GM12878 (cell line): ENCODE measurements around the gene S100A12. TPM values are rescaled to one million over a fixed set of nuclear protein-coding genes. Genes with fewer than 3 reads are reported as not detected.

ENCODE experiments used
- BCL11A ChIP-seq: IDR thresholded peaks from 2 replicates; pipeline ENCODE4 v1.6.1; 2011; ENCODE audit warnings: low read depth, low read length
- BRCA1 ChIP-seq: IDR thresholded peaks from 2 replicates; pipeline ENCODE4 v1.6.1; 2011; ENCODE audit warnings: low read depth, low read length, improper control_type of control experiment
- CEBPZ ChIP-seq: fragments of 150-350 bp; IDR thresholded peaks from 2 replicates; pipeline ENCODE4 v1.6.1; 2016; ENCODE audit warnings: low read depth, low read length
- MXI1 ChIP-seq: fragments of 150-350 bp; IDR thresholded peaks from 2 replicates; pipeline ENCODE4 v1.6.1; 2011; ENCODE audit warnings: low read depth, mild to moderate bottlenecking, inconsistent platforms, low read length, improper control_type of control experiment
- NFYB ChIP-seq: IDR thresholded peaks from 2 replicates; pipeline ENCODE4 v1.6.1; 2011; ENCODE audit warnings: low read depth, mild to moderate bottlenecking, low read length, improper control_type of control experiment, moderate library complexity; ENCODE audit not compliant: insufficient read depth
- NRF1 ChIP-seq: conservative IDR thresholded peaks from 2 replicates; pipeline ENCODE4 v1.6.1; 2011; ENCODE audit warnings: mild to moderate bottlenecking, low read depth, low read length, improper control_type of control experiment
- PAX5 ChIP-seq: IDR thresholded peaks from 2 replicates; pipeline ENCODE4 v1.6.1; 2011; ENCODE audit warnings: low read depth, low read length, borderline replicate concordance
- RB1 ChIP-seq: fragments of 450-650 bp; formaldehyde crosslinking; IDR thresholded peaks from 2 replicates; pipeline ENCODE4 v1.6.1; 2017; ENCODE audit warnings: mild to moderate bottlenecking, borderline replicate concordance
- RBBP5 ChIP-seq: fragments of 200-600 bp; sonication (generic); conservative IDR thresholded peaks from 2 replicates; pipeline ENCODE4 v1.6.1; 2016
- RCOR1 ChIP-seq: conservative IDR thresholded peaks from 2 replicates; pipeline ENCODE4 v1.6.1; 2012; ENCODE audit warnings: low read depth, low read length, improper control_type of control experiment
- SMAD5 ChIP-seq: IDR thresholded peaks from 2 replicates; pipeline ENCODE4 v1.6.1; 2016; ENCODE audit warnings: antibody characterized with exemption, low read depth
- SP1 ChIP-seq: IDR thresholded peaks from one replicate; pipeline ENCODE4 v1.6.1; 2011; ENCODE audit warnings: low read depth, low read length
- SRF ChIP-seq, 2 experiments: IDR thresholded peaks; 2 replicates each; pipeline ENCODE4 v1.6.1; 2011; ENCODE audit warnings: low read depth in 2 of 2, low read length in 2 of 2, mild to moderate bottlenecking in 1 of 2, moderate library complexity in 1 of 2
- TCF12 ChIP-seq: IDR thresholded peaks from 2 replicates; pipeline ENCODE4 v1.6.1; 2011; ENCODE audit warnings: low read depth, mild to moderate bottlenecking, low read length
- TCF3 ChIP-seq: IDR thresholded peaks from 2 replicates; pipeline ENCODE4 v1.6.1; 2012; ENCODE audit warnings: low read depth, mild to moderate bottlenecking, low read length, borderline replicate concordance; ENCODE audit not compliant: insufficient read depth
- ZBED1 ChIP-seq: IDR thresholded peaks from 2 replicates; pipeline ENCODE4 v1.6.1; 2016; ENCODE audit warnings: borderline replicate concordance
- polyA plus RNA-seq, 11 experiments: library from polyadenylated mRNA; depleted of rRNA in 4 of 11; unstranded in 6 of 11; stranded (reverse) in 5 of 11; fragments of >200 nt; fragmentation: Nextera tagmentation in 4 of 11; fragmentation: Illumina TruSeq in 1 of 11; extraction: Ambion mirVana in 4 of 11; extraction: Trizol in 1 of 11; gene quantifications; 1 replicate in 1 of 11; 2 replicates in 10 of 11; pipeline versions ENCODE4 v1.2.1 to v1.2.3, GENCODE V29; 2011 to 2016; ENCODE audit warnings: inconsistent platforms in 2 of 11, missing spikeins in 2 of 11, low read depth in 1 of 11
- total RNA-seq, 4 experiments: library from RNA; depleted of rRNA in 3 of 4; stranded (reverse); fragments of >200 nt in 3 of 4; fragmentation: Illumina TruSeq in 1 of 4; extraction: Trizol in 1 of 4; gene quantifications; 2 replicates each; pipeline versions ENCODE4 v1.2.1 to v1.2.3, GENCODE V29; 2013 to 2021
- TF ChIP-seq, protein P1 (sequence below): fragments of 450-650 bp; formaldehyde crosslinking; IDR thresholded peaks from 2 replicates; pipeline ENCODE4 v1.4.0; 2022; ENCODE audit warnings: mild to moderate bottlenecking, moderate library complexity
- TF ChIP-seq, protein P2 (sequence below): IDR thresholded peaks from 2 replicates; pipeline ENCODE4 v1.6.1; 2012; ENCODE audit warnings: low read depth, low read length, improper control_type of control experiment
- TF ChIP-seq, protein P3 (sequence below): fragments of 450-650 bp; IDR thresholded peaks from 2 replicates; pipeline ENCODE4 v1.6.1; 2014; ENCODE audit warnings: mild to moderate bottlenecking

The S100A12 gene
- total and polyA plus RNA-seq, 10 of the 15 experiments (the other 5 are each of a cell fraction or from before 2014, with no cell fraction given), result not detected

DNA sequence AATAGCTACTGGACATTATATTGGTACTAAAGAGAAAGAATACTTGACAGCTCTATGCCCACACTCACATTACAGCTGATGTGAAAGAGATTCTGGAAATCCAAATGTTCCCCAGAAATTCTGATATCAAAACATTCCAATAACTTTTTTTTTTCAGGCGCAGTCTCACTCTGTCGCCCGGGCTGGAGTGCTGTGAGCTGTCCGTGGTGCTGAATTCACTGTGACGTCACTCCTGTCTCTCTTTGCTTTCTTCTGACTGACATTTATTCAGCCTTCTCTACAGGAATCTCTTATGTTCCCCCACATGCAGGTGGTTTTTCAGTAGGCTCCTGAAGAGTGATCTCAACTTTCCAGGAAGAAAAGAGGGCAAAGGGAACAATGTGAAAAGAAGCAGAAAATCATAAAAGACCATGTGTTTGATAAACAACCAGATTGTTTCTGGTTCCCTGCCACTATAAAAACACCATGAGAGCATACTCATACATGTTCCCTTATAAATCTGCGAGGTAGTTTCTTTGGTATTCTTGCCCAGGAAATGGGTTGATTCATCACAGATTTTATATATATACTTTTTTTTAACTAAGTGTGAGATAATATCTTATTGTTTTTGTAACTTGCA lies 47.1 kb upstream of the S100A12 start (continued):
- TF ChIP-seq, protein P1, sequence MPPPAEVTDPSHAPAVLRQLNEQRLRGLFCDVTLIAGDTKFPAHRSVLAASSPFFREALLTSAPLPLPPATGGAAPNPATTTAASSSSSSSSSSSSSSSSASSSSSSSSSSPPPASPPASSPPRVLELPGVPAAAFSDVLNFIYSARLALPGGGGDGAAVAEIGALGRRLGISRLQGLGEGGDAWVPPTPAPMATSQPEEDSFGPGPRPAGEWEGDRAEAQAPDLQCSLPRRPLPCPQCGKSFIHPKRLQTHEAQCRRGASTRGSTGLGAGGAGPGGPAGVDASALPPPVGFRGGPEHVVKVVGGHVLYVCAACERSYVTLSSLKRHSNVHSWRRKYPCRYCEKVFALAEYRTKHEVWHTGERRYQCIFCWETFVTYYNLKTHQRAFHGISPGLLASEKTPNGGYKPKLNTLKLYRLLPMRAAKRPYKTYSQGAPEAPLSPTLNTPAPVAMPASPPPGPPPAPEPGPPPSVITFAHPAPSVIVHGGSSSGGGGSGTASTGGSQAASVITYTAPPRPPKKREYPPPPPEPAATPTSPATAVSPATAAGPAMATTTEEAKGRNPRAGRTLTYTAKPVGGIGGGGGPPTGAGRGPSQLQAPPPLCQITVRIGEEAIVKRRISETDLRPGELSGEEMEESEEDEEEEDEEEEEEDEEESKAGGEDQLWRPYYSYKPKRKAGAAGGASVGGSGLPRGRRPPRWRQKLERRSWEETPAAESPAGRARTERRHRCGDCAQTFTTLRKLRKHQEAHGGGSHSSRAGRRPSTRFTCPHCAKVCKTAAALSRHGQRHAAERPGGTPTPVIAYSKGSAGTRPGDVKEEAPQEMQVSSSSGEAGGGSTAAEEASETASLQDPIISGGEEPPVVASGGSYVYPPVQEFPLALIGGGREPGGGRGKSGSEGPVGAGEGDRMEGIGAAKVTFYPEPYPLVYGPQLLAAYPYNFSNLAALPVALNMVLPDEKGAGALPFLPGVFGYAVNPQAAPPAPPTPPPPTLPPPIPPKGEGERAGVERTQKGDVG (CRISPR knock-in tag), result no peak
- TF ChIP-seq SRF (IDR thresholded peaks at IDR 0.05; ENCODE audit: low read depth in 2 of 2, low read length in 2 of 2), result no peak
- no peak for TF ChIP-seq ZBED1
- no peak for TF ChIP-seq MXI1
- TF ChIP-seq NRF1, result no peak
- no peak for TF ChIP-seq BRCA1
- no peak for TF ChIP-seq BCL11A
- TF ChIP-seq TCF12, result no peak
- TF ChIP-seq, protein P2, sequence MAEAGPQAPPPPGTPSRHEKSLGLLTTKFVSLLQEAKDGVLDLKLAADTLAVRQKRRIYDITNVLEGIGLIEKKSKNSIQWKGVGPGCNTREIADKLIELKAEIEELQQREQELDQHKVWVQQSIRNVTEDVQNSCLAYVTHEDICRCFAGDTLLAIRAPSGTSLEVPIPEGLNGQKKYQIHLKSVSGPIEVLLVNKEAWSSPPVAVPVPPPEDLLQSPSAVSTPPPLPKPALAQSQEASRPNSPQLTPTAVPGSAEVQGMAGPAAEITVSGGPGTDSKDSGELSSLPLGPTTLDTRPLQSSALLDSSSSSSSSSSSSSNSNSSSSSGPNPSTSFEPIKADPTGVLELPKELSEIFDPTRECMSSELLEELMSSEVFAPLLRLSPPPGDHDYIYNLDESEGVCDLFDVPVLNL, result no peak
- no peak for TF ChIP-seq RBBP5
- no peak for TF ChIP-seq NFYB
- TF ChIP-seq RB1, result no peak
- no peak for TF ChIP-seq PAX5
- TF ChIP-seq, protein P3, sequence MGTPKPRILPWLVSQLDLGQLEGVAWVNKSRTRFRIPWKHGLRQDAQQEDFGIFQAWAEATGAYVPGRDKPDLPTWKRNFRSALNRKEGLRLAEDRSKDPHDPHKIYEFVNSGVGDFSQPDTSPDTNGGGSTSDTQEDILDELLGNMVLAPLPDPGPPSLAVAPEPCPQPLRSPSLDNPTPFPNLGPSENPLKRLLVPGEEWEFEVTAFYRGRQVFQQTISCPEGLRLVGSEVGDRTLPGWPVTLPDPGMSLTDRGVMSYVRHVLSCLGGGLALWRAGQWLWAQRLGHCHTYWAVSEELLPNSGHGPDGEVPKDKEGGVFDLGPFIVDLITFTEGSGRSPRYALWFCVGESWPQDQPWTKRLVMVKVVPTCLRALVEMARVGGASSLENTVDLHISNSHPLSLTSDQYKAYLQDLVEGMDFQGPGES, result no peak
- no peak for TF ChIP-seq CEBPZ
- TF ChIP-seq SMAD5, result no peak
- no peak for TF ChIP-seq SP1
- TF ChIP-seq RCOR1, result peak; percentile 81; the same call in 1 of the 2 replicates
- TF ChIP-seq TCF3, result no peak
